ENCODE results near the gene DGKH. TPM values are rescaled to one million over a fixed set of nuclear protein-coding genes. Genes with fewer than 3 reads are reported as not detected.

Gene DGKH
- total RNA-seq, 1 donor from 2014 or later, result 16.0 TPM

GRCh38 chr13:42048684-42049453 is 421 bp downstream of the DGKH start:
- Histone ChIP-seq H3K27me3 (no peaks in the 10 kb centered on the region), H3K27ac (peak overlapping the region; percentile 91 to 99), H3K4me3 (peak overlapping the region; percentile 86 to 96), H3K9me3 (no peaks in the 10 kb centered on the region), H3K36me3 (no peaks in the 10 kb centered on the region), H3K4me1 (peaks cover 2 to 8% of the 10 kb centered on the region in 2 donors)
- DNase-seq (ENCODE audit: low spot score in 2 of 2), result peak; percentile 30 to 91
- intact Hi-C loops (cut with DNase I), result loop anchor here (1.0 to 10.0 kb wide), 9 partner anchors 9 to 1384 kb away; partner anchors contain the start of genes AKAP11, FOXO1, MRPS31 and VWA8
- TF ChIP-seq CTCF (IDR thresholded peaks at IDR 0.05), result peak in 2 of 3 experiments; percentile 27 to 30

GRCh38 chr13:42049454-42049813 is 986 bp downstream of the DGKH start:
- no peak for TF ChIP-seq CTCF (IDR thresholded peaks at IDR 0.05)
- no peak for DNase-seq (ENCODE audit: low spot score in 2 of 2)
- Histone ChIP-seq H3K27me3 (no peaks in the 10 kb centered on the region), H3K4me1 (peaks cover 2 to 14% of the 10 kb centered on the region in 2 donors), H3K27ac (peak overlapping the region; percentile 82 to 89), H3K9me3 (no peaks in the 10 kb centered on the region), H3K36me3 (no peaks in the 10 kb centered on the region), H3K4me3 (peak overlapping the region; percentile 86 to 96)
- intact Hi-C loops (cut with DNase I), result loop anchor here (2.0 to 10.0 kb wide), 8 partner anchors 61 to 1385 kb away; partner anchors contain the start of genes AKAP11, FOXO1, MRPS31 and VWA8

- H3K27ac ChIP-seq, result peak overlapping the region; percentile 6 to 14
- H3K4me3 ChIP-seq, result peak overlapping the region in 1 of 2 donors; percentile 3
These were observed 6.5 kb downstream of the DGKH start for GRCh38 chr13:42054798-42055499.

GRCh38 chr13:42055500-42056085 is 7.1 kb downstream of the DGKH start:
- TF ChIP-seq CTCF (IDR thresholded peaks at IDR 0.05), result no peak
- peak overlapping the region; percentile 6 to 14 for H3K27ac ChIP-seq
- H3K36me3 ChIP-seq, result peaks cover 0 to 3% of the 10 kb centered on the region in 2 donors
- no peaks in the 10 kb centered on the region for H3K27me3 ChIP-seq
- intact Hi-C loops (cut with DNase I), result no loop called here
- H3K9me3 ChIP-seq, result no peaks in the 10 kb centered on the region
- DNase-seq (ENCODE audit: low spot score in 2 of 2), result no peak
- peak overlapping the region in 1 of 2 donors; percentile 3 for H3K4me3 ChIP-seq
- peaks cover 0 to 9% of the 10 kb centered on the region in 2 donors for H3K4me1 ChIP-seq

More at GRCh38 chr13:42054798-42055499, 6.5 kb downstream of the DGKH start:
- no peaks in the 10 kb centered on the region for H3K9me3 ChIP-seq
- H3K27me3 ChIP-seq, result no peaks in the 10 kb centered on the region
- no peak for TF ChIP-seq CTCF (IDR thresholded peaks at IDR 0.05)
- H3K36me3 ChIP-seq, result peaks cover 0 to 3% of the 10 kb centered on the region in 2 donors
- DNase-seq (ENCODE audit: low spot score in 2 of 2), result no peak
- peaks cover 0 to 12% of the 10 kb centered on the region in 2 donors for H3K4me1 ChIP-seq
- intact Hi-C loops (cut with DNase I), result no loop called here

GRCh38 chr13:42056146-42056545 is 7.7 kb downstream of the DGKH start:
- peak overlapping the region in 1 of 2 donors; percentile 6 for H3K27ac ChIP-seq

More at GRCh38 chr13:42056146-42056545, 7.7 kb downstream of the DGKH start:
- no peak for DNase-seq (ENCODE audit: low spot score in 2 of 2)
- H3K36me3 ChIP-seq, result peaks cover 0 to 3% of the 10 kb centered on the region in 2 donors
- H3K4me1 ChIP-seq, result peaks cover 0 to 9% of the 10 kb centered on the region in 2 donors
- intact Hi-C loops (cut with DNase I), result no loop called here
- H3K27me3 ChIP-seq, result no peaks in the 10 kb centered on the region
- no peak for TF ChIP-seq CTCF (IDR thresholded peaks at IDR 0.05)
- H3K9me3 ChIP-seq, result no peaks in the 10 kb centered on the region
- peak overlapping the region in 1 of 2 donors; percentile 35 for H3K4me3 ChIP-seq

Data from ascending aorta (tissue), 2 donors.